H1 (cell line): ENCODE measurements around the gene PTPN22. TPM values are rescaled to one million over a fixed set of nuclear protein-coding genes. Genes with fewer than 3 reads are reported as not detected.

Source experiments
- BRCA1 ChIP-seq: IDR thresholded peaks from 2 replicates; pipeline ENCODE4 v1.6.1; 2012; ENCODE audit warnings: low read depth, low read length, improper control_type of control experiment
- CHD2 ChIP-seq: IDR thresholded peaks from 2 replicates; pipeline ENCODE4 v1.6.1; 2012; ENCODE audit warnings: low read length, improper control_type of control experiment
- EZH2 ChIP-seq: fragments of 200-600 bp; sonication (generic); IDR thresholded peaks from 2 replicates; pipeline ENCODE4 v1.7.1; 2012; ENCODE audit warnings: low read depth, mild to moderate bottlenecking, moderate library complexity, low read length, inconsistent platforms; ENCODE audit not compliant: severe bottlenecking
- KDM5A ChIP-seq: fragments of 200-600 bp; IDR thresholded peaks from 2 replicates; pipeline ENCODE4 v1.7.1; 2012; ENCODE audit warnings: mild to moderate bottlenecking, low read length, inconsistent platforms, mixed read lengths
- RNF2 ChIP-seq: fragments of 200-900, 300-1000 bp; sonication (generic); IDR thresholded peaks from 2 replicates; pipeline ENCODE4 v1.7.1; 2016; ENCODE audit warnings: borderline replicate concordance, low read depth, mild to moderate bottlenecking, antibody characterized with exemption, low read length; ENCODE audit not compliant: poor library complexity, severe bottlenecking; ENCODE audit errors: missing control alignments
- SIN3A ChIP-seq, 2 experiments: IDR thresholded peaks in 1 of 2; conservative IDR thresholded peaks in 1 of 2; 2 replicates each; pipeline ENCODE4 v1.6.1; 2011 to 2012; ENCODE audit warnings: low read length in 2 of 2, improper control_type of control experiment in 1 of 2, low read depth in 1 of 2, mild to moderate bottlenecking in 1 of 2
- TCF12 ChIP-seq: IDR thresholded peaks from 2 replicates; pipeline ENCODE4 v1.6.1; 2011; ENCODE audit warnings: low read depth, mild to moderate bottlenecking, low read length
- polyA plus RNA-seq, 7 experiments: library from polyadenylated mRNA; depleted of rRNA in 3 of 7; stranded (reverse) in 5 of 7; unstranded in 2 of 7; fragments of >200 nt in 5 of 7; fragments of 200-250 nt in 2 of 7; gene quantifications; 1 replicate in 5 of 7; 2 replicates in 1 of 7; 4 replicates in 1 of 7; pipeline versions ENCODE4 v1.2.1 to v1.2.3, GENCODE V29; 2011 to 2013; ENCODE audit warnings: missing spikeins in 2 of 7, mixed read lengths in 2 of 7
- total RNA-seq: library from RNA; stranded (reverse); fragmentation: NEBNext Ultra II Directional; extraction: Animal tissue kit (Norgen Biotek cat#: 25700); gene quantifications from 2 replicates; pipeline ENCODE4 v1.2.1, GENCODE V29; 2021
- TF ChIP-seq, protein P1 (sequence below): IDR thresholded peaks from 2 replicates; pipeline ENCODE4 v1.6.1; 2012; ENCODE audit warnings: inconsistent platforms

Gene PTPN22
- total and polyA plus RNA-seq, 2 of the 8 experiments (the other 6 are each of a cell fraction or from before 2014, with no cell fraction given): not detected

DNA sequence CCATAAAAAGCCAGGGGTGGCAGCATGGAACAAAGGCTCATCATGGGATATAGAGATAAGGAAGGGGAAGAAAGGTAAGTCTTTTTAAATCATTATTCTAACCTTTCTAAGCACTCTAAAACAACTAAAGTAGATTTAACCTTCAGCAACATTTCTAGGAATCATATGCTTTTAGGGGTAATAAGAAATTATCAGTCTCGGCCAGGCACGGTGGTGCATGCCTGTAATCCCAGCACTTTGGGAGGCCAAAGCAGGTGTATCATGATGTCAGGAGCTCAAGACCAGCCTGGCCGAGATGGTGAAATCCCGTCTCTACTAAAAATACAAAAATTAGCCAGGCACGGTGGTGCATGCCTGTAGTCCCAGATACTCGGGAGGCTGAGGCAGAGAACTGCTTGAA, 92.0 kb downstream of the PTPN22 start (continued):
- TF ChIP-seq EZH2: no peak
- no peak for TF ChIP-seq TCF12
- TF ChIP-seq BRCA1: no peak
- TF ChIP-seq SIN3A (conservative IDR thresholded peaks at IDR 0.05 in 1 of 2, IDR thresholded peaks at IDR 0.05 in 1 of 2; ENCODE audit: low read depth in 1 of 2, low read length in 2 of 2): no peak
- no peak for TF ChIP-seq KDM5A
- TF ChIP-seq CHD2: no peak
- TF ChIP-seq, protein P1, sequence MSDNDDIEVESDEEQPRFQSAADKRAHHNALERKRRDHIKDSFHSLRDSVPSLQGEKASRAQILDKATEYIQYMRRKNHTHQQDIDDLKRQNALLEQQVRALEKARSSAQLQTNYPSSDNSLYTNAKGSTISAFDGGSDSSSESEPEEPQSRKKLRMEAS: no peak
- no peak for TF ChIP-seq RNF2
- TF ChIP-seq, all 59 proteins: peak for 0
